GM23248 (cell line): ENCODE measurements around the gene ZNF236.

ENCODE experiments used
- EZH2 ChIP-seq: fragments of 200-600 bp; sonication (generic); IDR thresholded peaks from 2 replicates; pipeline ENCODE4 v1.6.1; 2018; ENCODE audit warnings: antibody characterized with exemption, mild to moderate bottlenecking; ENCODE audit not compliant: insufficient read depth, poor library complexity, severe bottlenecking
- EZH2phosphoT487 ChIP-seq: fragments of 200-600 bp; sonication (generic); IDR thresholded peaks from 2 replicates; pipeline ENCODE4 v1.6.1; 2018; ENCODE audit warnings: antibody characterized with exemption, moderate library complexity, mild to moderate bottlenecking, low read depth; ENCODE audit not compliant: insufficient read depth

DNA sequence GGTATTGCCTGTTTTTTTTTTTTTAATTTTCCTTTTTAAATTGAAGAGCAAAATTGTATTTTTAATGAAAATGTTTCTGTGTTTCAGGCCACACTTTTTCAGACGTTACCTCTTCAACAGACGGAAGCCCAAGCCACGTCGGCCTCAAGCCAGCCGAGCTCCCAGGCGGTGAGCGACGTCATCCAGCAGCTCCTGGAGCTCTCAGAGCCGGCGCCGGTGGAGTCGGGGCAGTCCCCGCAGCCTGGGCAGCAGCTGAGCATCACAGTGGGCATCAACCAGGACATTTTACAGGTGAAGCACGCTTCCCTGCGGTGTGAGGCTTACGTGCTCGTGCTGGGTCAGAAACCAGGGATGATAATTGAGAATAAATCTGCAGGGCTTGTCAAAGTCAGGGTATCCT lies 57.7 kb downstream of the ZNF236 start:
- TF ChIP-seq EZH2 (no peak), EZH2phosphoT487 (no peak)
